Fibroblast of lung (primary cell): ENCODE results near the gene GNB2. TPM values are rescaled to one million over a fixed set of nuclear protein-coding genes. Genes with fewer than 3 reads are reported as not detected.
"Not testable (repeated sequence)": the region's sequence is repeated elsewhere in the genome, so short reads cannot be mapped to it uniquely, and the experiment has no call there.

Experiments
- DNase-seq, 2 donors: peaks; one replicate each; pipeline versions ENCODE4 v3.0.0 to v3.0.0-alpha.2; 2010; ENCODE audit warnings: low read depth in 2 of 2
- H2AFZ ChIP-seq: 2 replicates; pipeline ENCODE4 v1.5.1; 2012; ENCODE audit warnings: low read length, control low read depth, inconsistent platforms
- H3K27ac ChIP-seq: 2 replicates; pipeline ENCODE4 v1.5.1; 2011; ENCODE audit warnings: low read length, control low read depth; ENCODE audit not compliant: insufficient read depth
- H3K27me3 ChIP-seq: 2 replicates; pipeline ENCODE4 v1.5.1; 2011; ENCODE audit warnings: mild to moderate bottlenecking, low read length; ENCODE audit not compliant: control insufficient read depth, insufficient read depth
- H3K36me3 ChIP-seq: 2 replicates; pipeline ENCODE4 v1.5.1; 2011; ENCODE audit warnings: low read length; ENCODE audit not compliant: control insufficient read depth, insufficient read depth
- H3K4me1 ChIP-seq: 2 replicates; pipeline ENCODE4 v1.5.1; 2011; ENCODE audit warnings: low read length; ENCODE audit not compliant: control insufficient read depth, insufficient read depth; ENCODE audit errors: extremely low read depth
- H3K4me2 ChIP-seq: 2 replicates; pipeline ENCODE4 v1.5.1; 2011; ENCODE audit warnings: low read length, control low read depth; ENCODE audit not compliant: insufficient read depth; ENCODE audit errors: extremely low read depth
- H3K4me3 ChIP-seq, 4 experiments: fragments of 200-600 bp in 1 of 4; sonication (generic) in 1 of 4; replicated peaks in 1 of 4; 2 replicates each; pipeline ENCODE4 v1.5.1; 2011 to 2016; ENCODE audit warnings: low read length in 4 of 4, low read depth in 3 of 4, mild to moderate bottlenecking in 3 of 4, control low read depth in 2 of 4, inconsistent platforms in 1 of 4, mixed read lengths in 1 of 4; ENCODE audit not compliant: insufficient read depth in 1 of 4; ENCODE audit errors: control extremely low read depth in 1 of 4
- H3K79me2 ChIP-seq: 2 replicates; pipeline ENCODE4 v1.5.1; 2012; ENCODE audit warnings: mild to moderate bottlenecking, low read length, inconsistent platforms; ENCODE audit not compliant: control insufficient read depth, insufficient read depth
- H3K9ac ChIP-seq: 2 replicates; pipeline ENCODE4 v1.5.1; 2011; ENCODE audit warnings: mild to moderate bottlenecking, low read length, control low read depth; ENCODE audit not compliant: insufficient read depth
- H3K9me3 ChIP-seq: 2 replicates; pipeline ENCODE4 v1.5.1; 2012; ENCODE audit warnings: low read depth, low read length; ENCODE audit not compliant: control insufficient read depth, insufficient read depth
- H4K20me1 ChIP-seq: 2 replicates; pipeline ENCODE4 v1.5.1; 2011; ENCODE audit warnings: low read length; ENCODE audit not compliant: control insufficient read depth, insufficient read depth; ENCODE audit errors: extremely low read depth
- EZH2 ChIP-seq: IDR thresholded peaks from 2 replicates; pipeline ENCODE4 v1.5.1; 2012; ENCODE audit warnings: low read length, control low read depth, mild to moderate bottlenecking; ENCODE audit errors: missing control alignments
- polyA plus RNA-seq, 2 donors: library from polyadenylated mRNA; depleted of rRNA in 1 of 2; stranded (reverse) in 1 of 2; unstranded in 1 of 2; fragments of >200 nt; gene quantifications; 2 replicates each; pipeline ENCODE4 v1.2.1, GENCODE V29; 2011 to 2012; ENCODE audit warnings: missing spikeins in 1 of 2
- total RNA-seq: library from RNA; depleted of rRNA; stranded (reverse); fragments of >200 nt; gene quantifications from 2 replicates; pipeline ENCODE4 v1.2.1, GENCODE V29; 2014
- TF ChIP-seq, protein P1 (sequence below), 2 donors: IDR thresholded peaks in 1 of 2; conservative IDR thresholded peaks in 1 of 2; 1 replicate in 1 of 2; 2 replicates in 1 of 2; pipeline ENCODE4 v1.5.1; 2011 to 2012; ENCODE audit warnings: low read length in 2 of 2, control low read depth in 1 of 2, inconsistent platforms in 1 of 2, low read depth in 1 of 2, mild to moderate bottlenecking in 1 of 2

The GNB2 gene
- total and polyA plus RNA-seq, 2 donors (not counting 1 experiment from before 2014, with no cell fraction given): 85.2 to 145 TPM

GRCh38 chr7:100654908-100655831 is 18.4 kb upstream of the GNB2 start:
- Histone ChIP-seq H3K4me1 (no peaks in the 10 kb centered on the region), H3K9ac (no peak overlapping the region), H3K79me2 (no peaks in the 10 kb centered on the region), H3K27ac (no peak overlapping the region), H3K27me3 (peaks cover 14% of the 10 kb centered on the region), H2AFZ (no peak overlapping the region), H3K36me3 (no peaks in the 10 kb centered on the region), H4K20me1 (no peaks in the 10 kb centered on the region), H3K4me3 (no peak overlapping the region), H3K9me3 (no peaks in the 10 kb centered on the region), H3K4me2 (no peak overlapping the region)
- no peak for DNase-seq
- TF ChIP-seq, protein P1, sequence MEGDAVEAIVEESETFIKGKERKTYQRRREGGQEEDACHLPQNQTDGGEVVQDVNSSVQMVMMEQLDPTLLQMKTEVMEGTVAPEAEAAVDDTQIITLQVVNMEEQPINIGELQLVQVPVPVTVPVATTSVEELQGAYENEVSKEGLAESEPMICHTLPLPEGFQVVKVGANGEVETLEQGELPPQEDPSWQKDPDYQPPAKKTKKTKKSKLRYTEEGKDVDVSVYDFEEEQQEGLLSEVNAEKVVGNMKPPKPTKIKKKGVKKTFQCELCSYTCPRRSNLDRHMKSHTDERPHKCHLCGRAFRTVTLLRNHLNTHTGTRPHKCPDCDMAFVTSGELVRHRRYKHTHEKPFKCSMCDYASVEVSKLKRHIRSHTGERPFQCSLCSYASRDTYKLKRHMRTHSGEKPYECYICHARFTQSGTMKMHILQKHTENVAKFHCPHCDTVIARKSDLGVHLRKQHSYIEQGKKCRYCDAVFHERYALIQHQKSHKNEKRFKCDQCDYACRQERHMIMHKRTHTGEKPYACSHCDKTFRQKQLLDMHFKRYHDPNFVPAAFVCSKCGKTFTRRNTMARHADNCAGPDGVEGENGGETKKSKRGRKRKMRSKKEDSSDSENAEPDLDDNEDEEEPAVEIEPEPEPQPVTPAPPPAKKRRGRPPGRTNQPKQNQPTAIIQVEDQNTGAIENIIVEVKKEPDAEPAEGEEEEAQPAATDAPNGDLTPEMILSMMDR (conservative IDR thresholded peaks at IDR 0.05 in 1 of 2, IDR thresholded peaks at IDR 0.05 in 1 of 2; ENCODE audit: low read depth in 1 of 2, low read length in 2 of 2): no peak
- TF ChIP-seq EZH2: no peak

GRCh38 chr7:100655908-100656674 is 17.4 kb upstream of the GNB2 start, which contains the start of gene ACTL6B:
Gene ACTL6B (minus strand): TSS chr7:100656448. CDS start chr7:100656354, 94 bp downstream.
- peaks cover 11% of the 10 kb centered on the region for H3K27me3 ChIP-seq
- TF ChIP-seq, protein P1 (conservative IDR thresholded peaks at IDR 0.05 in 1 of 2, IDR thresholded peaks at IDR 0.05 in 1 of 2; ENCODE audit: low read depth in 1 of 2, low read length in 2 of 2): no peak
- TF ChIP-seq EZH2: no peak
- no peak within 1 kb of the TSS for H3K4me2 ChIP-seq
- H3K4me3 ChIP-seq: no peak within 1 kb of the TSS
- no peak within 1 kb of the TSS for H3K27ac ChIP-seq
- no peak within 1 kb of the TSS for H3K9ac ChIP-seq
- no peaks in the 10 kb centered on the region for H3K4me1 ChIP-seq
- no peaks in the 10 kb centered on the region for H3K79me2 ChIP-seq
- no peak within 1 kb of the TSS for H2AFZ ChIP-seq
- no peaks in the 10 kb centered on the region for H3K36me3 ChIP-seq
- no peak for DNase-seq
- H4K20me1 ChIP-seq: no peaks in the 10 kb centered on the region
- H3K9me3 ChIP-seq: no peaks in the 10 kb centered on the region

DNA sequence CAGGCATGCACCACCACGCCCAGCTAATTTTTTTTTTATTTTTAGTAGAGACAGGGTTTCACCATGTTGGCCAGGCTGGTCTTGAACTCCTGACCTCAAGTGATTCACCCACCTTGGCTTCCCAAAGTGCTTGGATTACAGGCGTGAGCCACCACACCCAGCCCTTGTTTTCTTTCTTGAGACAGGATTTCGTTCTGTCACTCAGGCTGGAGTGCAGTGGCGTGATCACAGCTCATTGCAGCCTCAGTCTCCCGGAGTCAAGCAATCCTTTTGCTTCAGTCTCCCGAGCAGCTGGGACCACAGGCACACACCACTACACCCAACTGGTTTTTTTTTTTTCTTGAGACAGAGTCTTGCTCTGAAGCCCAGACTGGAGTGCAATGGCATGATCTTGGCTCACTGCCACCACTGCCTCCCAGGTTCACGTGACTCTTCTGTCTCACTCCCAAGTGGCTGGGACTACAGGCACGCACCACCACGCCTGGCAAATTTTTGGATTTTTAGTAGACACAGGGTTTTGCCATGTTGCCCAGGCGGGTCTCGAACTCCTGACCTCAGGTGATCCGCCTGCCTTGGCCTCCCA is 11.3 kb upstream of the GNB2 start:
- H3K9me3 ChIP-seq, H3K27ac ChIP-seq, H3K4me3 ChIP-seq, DNase-seq, H3K36me3 ChIP-seq, H3K9ac ChIP-seq, H3K27me3 ChIP-seq, H3K4me1 ChIP-seq, H4K20me1 ChIP-seq, H3K4me2 ChIP-seq, H2AFZ ChIP-seq, H3K79me2 ChIP-seq: not testable (repeated sequence)
